GM18508 (cell line): ENCODE measurements around the gene MPRIP.

ENCODE experiments used
- ATAC-seq: cut with Tn5 transposase; IDR thresholded peaks from one replicate; pipeline ENCODE4 v1.9.1; 2021; ENCODE audit warnings: moderate number of reproducible peaks; ENCODE audit not compliant: insufficient read depth, unreplicated experiment

MPRIP gene

GRCh38 chr17:17062866-17063265, 20.6 kb downstream of the MPRIP start:
- no peak for ATAC-seq

DNA sequence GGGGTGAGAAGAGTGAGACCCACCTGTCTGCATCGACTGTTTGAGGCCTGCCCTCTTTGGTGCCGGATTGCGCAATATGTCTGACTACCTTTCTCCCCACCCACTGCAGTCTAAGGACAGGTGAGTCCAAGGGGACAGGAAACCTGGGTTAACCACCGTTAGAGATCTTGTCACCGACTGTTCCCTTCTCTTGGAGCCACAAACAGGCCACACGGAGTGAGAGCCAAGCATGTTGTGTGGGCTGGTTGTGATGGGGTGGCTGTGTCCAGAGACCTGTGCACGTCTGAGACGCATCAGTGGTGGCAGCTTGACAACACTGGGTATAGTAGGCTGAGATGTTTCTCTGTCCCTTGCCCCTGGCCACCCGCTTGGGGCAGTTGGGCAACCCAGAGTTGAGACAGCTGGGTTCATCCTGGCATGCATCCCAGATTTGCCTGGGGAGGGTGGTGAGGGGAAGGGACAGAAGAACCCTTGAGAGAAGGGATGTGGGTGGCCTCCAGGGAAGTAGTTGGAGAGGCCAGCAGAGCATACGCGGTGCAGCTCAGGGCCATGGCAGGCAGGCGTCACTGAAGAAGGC, 21.4 kb downstream of the MPRIP start:
- no peak for ATAC-seq

- ATAC-seq = no peak
These were observed 22.1 kb downstream of the MPRIP start for GRCh38 chr17:17064322-17064721.

- ATAC-seq = no peak
These were observed 23.8 kb downstream of the MPRIP start for GRCh38 chr17:17066021-17066420.

DNA sequence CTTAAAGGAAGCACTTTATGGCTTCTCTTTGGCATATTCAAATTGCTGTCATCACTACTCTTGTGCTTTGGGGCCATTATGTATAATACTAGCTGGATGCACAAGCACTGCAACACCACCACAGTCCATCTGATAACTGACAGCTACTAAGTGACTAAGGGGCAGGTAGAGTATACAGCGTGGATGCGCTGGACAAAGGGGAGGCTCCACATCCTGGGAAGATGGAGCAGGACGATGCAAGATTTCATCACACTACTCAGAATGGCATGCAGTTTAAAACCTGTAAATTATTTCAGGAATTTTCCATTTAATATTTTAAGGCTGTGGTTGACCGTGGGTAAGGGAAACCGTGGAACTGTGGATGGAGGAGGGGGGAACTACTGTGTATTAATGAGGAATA, 25.0 kb downstream of the MPRIP start:
- no peak for ATAC-seq

- no peak for ATAC-seq
These were observed 27.6 kb downstream of the MPRIP start for GRCh38 chr17:17069849-17070248.

DNA sequence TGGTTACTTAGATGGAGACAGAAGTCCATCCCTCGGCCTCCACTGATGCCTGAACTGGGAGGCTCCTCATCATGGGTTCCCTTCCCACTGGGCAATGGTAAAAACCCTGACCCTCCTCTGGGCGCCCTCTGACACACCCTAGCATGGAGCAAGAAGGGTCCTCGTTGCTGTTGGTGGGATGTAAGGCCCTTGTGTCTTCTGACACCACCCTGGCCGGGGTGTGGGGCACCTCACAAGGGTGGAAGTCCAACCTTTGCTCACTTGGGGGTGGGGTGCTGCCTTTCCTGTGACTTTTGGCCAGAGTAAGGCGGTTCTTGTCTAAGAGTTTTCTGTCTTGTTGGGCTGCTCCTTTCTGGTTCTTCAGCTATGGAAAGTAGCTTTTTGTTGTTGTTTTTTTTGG, 28.7 kb downstream of the MPRIP start:
- no peak for ATAC-seq

- no peak for ATAC-seq
These were observed 29.5 kb downstream of the MPRIP start for GRCh38 chr17:17071531-17072360.

DNA sequence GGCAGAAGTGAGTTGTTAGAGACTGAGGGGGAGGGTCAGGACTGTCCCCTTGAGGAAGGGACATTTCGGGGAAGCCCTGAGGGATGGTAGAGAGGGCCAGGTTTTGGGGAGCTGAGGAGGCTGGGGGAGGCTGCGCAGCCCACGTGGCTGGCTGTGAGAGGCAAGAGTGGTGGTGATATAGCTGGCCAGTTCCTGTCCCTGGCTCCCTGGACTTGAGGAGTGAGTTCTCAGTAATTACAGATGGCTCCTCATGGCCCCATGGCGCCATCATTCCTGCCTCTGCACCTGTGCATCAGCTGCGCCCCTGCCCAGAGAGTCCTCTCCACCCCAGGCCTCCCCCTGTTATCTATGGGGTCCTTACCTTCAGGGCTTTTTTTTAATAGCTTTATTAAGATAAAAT, 30.3 kb downstream of the MPRIP start:
- ATAC-seq = no peak

- no peak for ATAC-seq
These were observed 30.8 kb downstream of the MPRIP start for GRCh38 chr17:17073030-17073564.

DNA sequence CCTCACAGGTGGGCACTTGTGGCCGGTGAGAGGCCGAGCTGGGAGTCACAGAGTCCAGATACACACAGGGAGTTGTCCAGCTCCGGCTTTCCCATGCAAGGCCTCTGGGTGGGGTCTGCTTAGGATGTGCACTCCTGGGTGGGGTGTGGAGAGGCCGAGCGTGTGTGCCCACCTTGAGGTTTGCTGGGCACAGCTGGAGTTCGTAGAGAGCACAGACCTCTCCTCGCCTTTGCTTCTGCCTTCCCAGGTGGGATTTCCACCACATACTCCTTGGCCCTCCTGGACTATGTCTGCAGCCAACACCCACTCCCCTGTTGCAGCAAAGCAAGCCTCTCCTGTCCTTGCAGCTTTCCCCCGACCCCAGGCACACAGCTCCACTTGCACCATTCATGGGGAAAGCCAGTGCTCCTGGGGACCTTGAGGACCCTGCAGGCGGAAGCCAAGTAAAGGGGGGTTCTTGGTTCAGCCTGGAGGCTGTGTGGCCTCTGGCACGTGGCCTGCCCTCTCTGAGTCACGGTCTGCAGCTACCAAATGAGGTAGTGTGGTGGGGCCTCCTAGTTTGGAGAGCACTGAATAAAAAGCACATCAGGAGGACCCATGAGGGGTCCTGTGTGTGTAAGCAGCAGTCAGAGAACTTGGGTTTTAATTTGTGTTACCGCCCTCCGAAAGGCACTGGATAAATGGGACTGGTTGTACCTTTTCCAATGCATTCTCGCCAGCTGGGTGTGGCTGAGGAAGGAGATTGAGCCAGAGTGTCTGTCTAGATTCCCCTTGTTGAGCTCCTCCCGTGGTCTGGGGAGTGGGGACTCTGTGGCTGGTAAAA, 31.5 kb downstream of the MPRIP start:
- no peak for ATAC-seq

GRCh38 chr17:17075125-17075781, 33.0 kb downstream of the MPRIP start:
- no peak for ATAC-seq

DNA sequence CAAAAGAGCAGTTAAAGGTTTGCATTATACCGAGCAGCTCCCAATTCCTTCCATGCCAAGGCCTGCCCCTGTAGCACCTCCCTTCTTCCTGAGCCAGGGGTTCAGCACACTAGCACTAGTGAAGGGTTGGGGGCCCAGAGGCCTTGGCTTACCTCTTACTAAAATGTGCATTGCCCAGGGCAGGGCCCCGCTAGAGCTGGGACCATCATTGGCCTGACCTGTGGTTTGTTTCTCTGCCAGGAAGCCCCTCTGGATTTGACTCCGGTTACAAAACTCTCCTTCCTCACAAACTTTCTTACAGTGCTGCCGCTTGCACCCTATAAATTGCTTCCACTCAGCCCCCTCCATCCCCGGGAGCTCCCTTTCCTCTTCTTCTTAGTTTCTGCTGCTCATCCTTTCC, 33.8 kb downstream of the MPRIP start:
- no peak for ATAC-seq

DNA sequence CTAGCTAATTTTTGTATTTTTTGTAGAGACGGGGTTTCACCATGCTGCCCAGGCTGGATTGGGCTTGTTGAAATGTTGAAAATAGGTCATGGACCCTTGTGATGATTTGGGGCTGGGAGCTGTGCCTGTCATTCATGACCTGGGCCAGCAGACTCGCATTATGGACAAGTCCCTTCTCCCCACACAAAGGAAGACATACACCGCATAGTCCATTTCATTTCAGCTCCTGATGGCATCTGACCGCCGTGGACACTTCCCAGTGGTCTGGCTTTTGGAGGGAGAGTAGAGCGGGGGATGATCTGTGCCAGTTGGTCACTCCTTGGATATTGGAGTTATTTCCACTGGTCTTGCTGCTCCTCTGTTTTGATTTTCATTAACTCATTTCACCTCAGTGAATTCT, 34.8 kb downstream of the MPRIP start:
- ATAC-seq = no peak

- ATAC-seq = no peak
These were observed 35.8 kb downstream of the MPRIP start for GRCh38 chr17:17077861-17078732.

- no peak for ATAC-seq
These were observed 36.6 kb downstream of the MPRIP start for GRCh38 chr17:17078832-17079231.

GRCh38 chr17:17079336-17079735, 37.1 kb downstream of the MPRIP start:
- ATAC-seq = no peak

GRCh38 chr17:17079761-17080160, 37.5 kb downstream of the MPRIP start:
- ATAC-seq = no peak

DNA sequence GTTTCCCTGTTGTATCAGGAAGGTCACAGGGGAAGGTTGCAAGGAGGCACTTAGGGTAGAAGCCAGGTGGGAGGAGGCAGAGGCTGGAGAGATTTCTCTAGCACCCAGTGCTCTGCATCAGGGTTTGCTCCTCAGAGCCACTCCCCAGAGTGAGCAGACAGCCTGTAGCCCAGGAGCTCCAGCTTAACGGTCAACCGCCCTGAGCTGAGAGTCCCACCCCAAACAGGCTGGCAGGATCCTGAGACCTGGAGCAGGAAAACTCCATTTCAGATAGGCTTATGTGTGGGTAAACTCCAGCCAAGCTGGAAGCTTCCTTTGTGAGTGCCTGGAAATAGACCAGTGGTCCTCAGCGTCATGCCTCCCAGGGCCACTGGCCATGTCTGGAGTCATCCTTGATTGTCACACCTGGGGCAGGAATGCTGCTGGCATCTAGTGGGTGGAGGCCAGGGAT, 37.9 kb downstream of the MPRIP start:
- no peak for ATAC-seq
